HG02885 (cell line): ENCODE data around the gene FBN3.
"Not testable (repeated sequence)": the region's sequence is repeated elsewhere in the genome, so short reads cannot be mapped to it uniquely, and the experiment has no call there.

Experiments
- ATAC-seq: cut with Tn5 transposase; IDR thresholded peaks from one replicate; pipeline ENCODE4 v1.9.1; 2021; ENCODE audit warnings: mild to moderate bottlenecking; ENCODE audit not compliant: unreplicated experiment, poor library complexity

FBN3 gene

GRCh38 chr19:8123683-8124082, 25.7 kb downstream of the FBN3 start:
- no peak for ATAC-seq

- no peak for ATAC-seq
Observed at GRCh38 chr19:8120636-8121480, 28.5 kb downstream of the FBN3 start.

GRCh38 chr19:8117991-8118390, 31.4 kb downstream of the FBN3 start:
- ATAC-seq, result no peak

GRCh38 chr19:8116437-8117293, 32.7 kb downstream of the FBN3 start:
- ATAC-seq, result no peak

- no peak for ATAC-seq
Observed at GRCh38 chr19:8115805-8116396, 33.5 kb downstream of the FBN3 start.

- no peak for ATAC-seq
Observed at GRCh38 chr19:8113017-8113416, 36.4 kb downstream of the FBN3 start.

GRCh38 chr19:8111376-8111775, 38.0 kb downstream of the FBN3 start:
- ATAC-seq, result no peak

GRCh38 chr19:8110931-8111330, 38.5 kb downstream of the FBN3 start:
- no peak for ATAC-seq

GRCh38 chr19:8109890-8110662, 39.3 kb downstream of the FBN3 start:
- ATAC-seq, result no peak

GRCh38 chr19:8109455-8109854, 39.9 kb downstream of the FBN3 start:
- ATAC-seq, result no peak

GRCh38 chr19:8108560-8109445, 40.6 kb downstream of the FBN3 start:
- ATAC-seq, result no peak

- ATAC-seq, result no peak
Observed at GRCh38 chr19:8107301-8107903, 42.0 kb downstream of the FBN3 start.

- ATAC-seq, result no peak
Observed at GRCh38 chr19:8105471-8105870, 43.9 kb downstream of the FBN3 start.

- ATAC-seq, result not testable (repeated sequence)
Observed at GRCh38 chr19:8101910-8102309, 47.5 kb downstream of the FBN3 start.

GRCh38 chr19:8101311-8101710, 48.1 kb downstream of the FBN3 start:
- no peak for ATAC-seq

GRCh38 chr19:8097681-8098567, 51.5 kb downstream of the FBN3 start:
- ATAC-seq, result no peak

- ATAC-seq, result no peak
Observed at GRCh38 chr19:8097198-8097597, 52.2 kb downstream of the FBN3 start.

GRCh38 chr19:8096071-8096470, 53.3 kb downstream of the FBN3 start:
- ATAC-seq, result no peak
